ENCODE results near the gene DMRTC2.

DMRTC2 gene

DNA sequence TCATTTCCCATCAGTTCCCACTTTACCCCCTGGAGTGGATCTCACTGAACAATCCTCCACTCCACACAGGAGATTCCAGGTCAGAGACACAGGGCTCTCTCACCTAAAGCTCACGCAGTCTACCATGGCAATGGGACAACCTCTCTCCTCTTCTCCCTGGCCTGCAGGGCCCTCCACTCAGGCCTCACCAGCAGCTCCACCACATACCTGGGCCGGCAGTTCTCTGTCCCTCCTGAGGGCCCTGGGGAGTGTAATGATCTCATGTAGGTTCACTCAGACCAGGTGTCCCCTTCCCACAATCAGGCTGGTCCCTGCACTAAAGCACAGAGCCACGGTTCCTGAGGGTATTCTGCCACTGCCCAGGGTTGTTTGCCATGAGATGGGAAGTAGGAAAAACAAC is 32.9 kb upstream of the DMRTC2 start:
- no peaks in the 10 kb centered on the region for H3K36me3 ChIP-seq (ENCODE audit: control insufficient read depth, low read depth, low read length)
- H3K27me3 ChIP-seq (ENCODE audit: control insufficient read depth, insufficient read depth, low read length) = peaks cover 9% of the 10 kb centered on the region
- no peak overlapping the region for H3K9ac ChIP-seq (ENCODE audit: low read length)
- no peaks in the 10 kb centered on the region for H3K9me3 ChIP-seq (ENCODE audit: control insufficient read depth, low read depth, low read length)
- H3K4me1 ChIP-seq (ENCODE audit: control insufficient read depth, low read depth, low read length) = no peaks in the 10 kb centered on the region
- no peak overlapping the region for H3K27ac ChIP-seq (ENCODE audit: low read length)
- H3K4me3 ChIP-seq (ENCODE audit: low read length) = no peak overlapping the region

DNA sequence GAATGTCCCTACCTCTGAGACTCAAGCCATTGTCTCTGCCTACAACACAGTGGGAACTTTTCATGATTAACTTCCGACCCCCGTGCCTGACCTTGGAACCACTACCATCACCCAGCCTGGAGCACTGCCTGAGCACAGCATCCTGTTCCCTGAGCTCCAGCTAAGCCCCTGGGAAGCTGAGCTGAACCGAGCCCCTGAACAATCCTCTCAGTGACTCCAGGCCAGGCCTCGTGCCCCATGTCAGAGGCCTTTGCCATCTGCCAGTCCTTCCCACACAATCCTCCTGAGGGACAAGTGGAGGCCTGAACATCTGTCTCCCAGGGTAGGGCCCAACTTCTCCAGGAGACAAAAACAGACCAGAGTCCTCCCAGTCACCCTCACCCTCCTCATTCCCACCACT is 30.9 kb upstream of the DMRTC2 start:
- H3K9ac ChIP-seq (ENCODE audit: low read length) = no peak overlapping the region
- H3K27ac ChIP-seq (ENCODE audit: low read length) = no peak overlapping the region
- no peaks in the 10 kb centered on the region for H3K36me3 ChIP-seq (ENCODE audit: control insufficient read depth, low read depth, low read length)
- H3K27me3 ChIP-seq (ENCODE audit: control insufficient read depth, insufficient read depth, low read length) = peaks cover 9% of the 10 kb centered on the region
- no peaks in the 10 kb centered on the region for H3K4me1 ChIP-seq (ENCODE audit: control insufficient read depth, low read depth, low read length)
- H3K9me3 ChIP-seq (ENCODE audit: control insufficient read depth, low read depth, low read length) = no peaks in the 10 kb centered on the region
- H3K4me3 ChIP-seq (ENCODE audit: low read length) = no peak overlapping the region

DNA sequence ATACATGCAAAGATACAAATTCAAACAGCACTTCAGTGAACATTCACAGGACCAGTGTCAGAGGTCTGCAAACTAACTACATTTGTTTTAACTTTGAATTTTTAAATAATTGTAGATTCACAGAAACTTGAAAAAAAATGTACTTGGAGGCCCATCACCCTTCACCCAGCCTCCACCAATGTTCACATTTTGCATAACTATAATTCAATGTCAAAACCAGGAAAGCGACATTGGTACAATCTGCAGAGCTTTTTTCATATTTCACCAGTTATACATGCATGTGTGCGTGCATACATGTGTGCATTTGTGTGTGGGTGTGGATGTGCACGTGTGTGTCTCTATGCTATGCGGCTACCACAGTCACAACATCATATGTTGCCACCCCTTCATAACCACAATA is 29.5 kb upstream of the DMRTC2 start:
- Histone ChIP-seq H3K27me3 (ENCODE audit: control insufficient read depth, insufficient read depth, low read length) (peaks cover 9% of the 10 kb centered on the region), H3K36me3 (ENCODE audit: control insufficient read depth, low read depth, low read length) (no peaks in the 10 kb centered on the region), H3K4me3 (ENCODE audit: low read length) (no peak overlapping the region), H3K27ac (ENCODE audit: low read length) (no peak overlapping the region), H3K9ac (ENCODE audit: low read length) (no peak overlapping the region), H3K9me3 (ENCODE audit: control insufficient read depth, low read depth, low read length) (no peaks in the 10 kb centered on the region), H3K4me1 (ENCODE audit: control insufficient read depth, low read depth, low read length) (no peaks in the 10 kb centered on the region)

GRCh38 chr19:41816761-41817160 is 28.1 kb upstream of the DMRTC2 start:
- H3K4me3 ChIP-seq (ENCODE audit: low read length) = no peak overlapping the region
- no peaks in the 10 kb centered on the region for H3K4me1 ChIP-seq (ENCODE audit: control insufficient read depth, low read depth, low read length)
- peaks cover 9% of the 10 kb centered on the region for H3K27me3 ChIP-seq (ENCODE audit: control insufficient read depth, insufficient read depth, low read length)
- no peak overlapping the region for H3K27ac ChIP-seq (ENCODE audit: low read length)
- H3K9me3 ChIP-seq (ENCODE audit: control insufficient read depth, low read depth, low read length) = no peaks in the 10 kb centered on the region
- H3K36me3 ChIP-seq (ENCODE audit: control insufficient read depth, low read depth, low read length) = no peaks in the 10 kb centered on the region
- no peak overlapping the region for H3K9ac ChIP-seq (ENCODE audit: low read length)

GRCh38 chr19:41821003-41821735 is 23.7 kb upstream of the DMRTC2 start:
- no peak overlapping the region for H3K9ac ChIP-seq (ENCODE audit: low read length)
- H3K36me3 ChIP-seq (ENCODE audit: control insufficient read depth, low read depth, low read length) = no peaks in the 10 kb centered on the region
- no peak overlapping the region for H3K4me3 ChIP-seq (ENCODE audit: low read length)
- no peak overlapping the region for H3K27ac ChIP-seq (ENCODE audit: low read length)
- H3K9me3 ChIP-seq (ENCODE audit: control insufficient read depth, low read depth, low read length) = no peaks in the 10 kb centered on the region
- H3K4me1 ChIP-seq (ENCODE audit: control insufficient read depth, low read depth, low read length) = no peaks in the 10 kb centered on the region
- no peaks in the 10 kb centered on the region for H3K27me3 ChIP-seq (ENCODE audit: control insufficient read depth, insufficient read depth, low read length)

DNA sequence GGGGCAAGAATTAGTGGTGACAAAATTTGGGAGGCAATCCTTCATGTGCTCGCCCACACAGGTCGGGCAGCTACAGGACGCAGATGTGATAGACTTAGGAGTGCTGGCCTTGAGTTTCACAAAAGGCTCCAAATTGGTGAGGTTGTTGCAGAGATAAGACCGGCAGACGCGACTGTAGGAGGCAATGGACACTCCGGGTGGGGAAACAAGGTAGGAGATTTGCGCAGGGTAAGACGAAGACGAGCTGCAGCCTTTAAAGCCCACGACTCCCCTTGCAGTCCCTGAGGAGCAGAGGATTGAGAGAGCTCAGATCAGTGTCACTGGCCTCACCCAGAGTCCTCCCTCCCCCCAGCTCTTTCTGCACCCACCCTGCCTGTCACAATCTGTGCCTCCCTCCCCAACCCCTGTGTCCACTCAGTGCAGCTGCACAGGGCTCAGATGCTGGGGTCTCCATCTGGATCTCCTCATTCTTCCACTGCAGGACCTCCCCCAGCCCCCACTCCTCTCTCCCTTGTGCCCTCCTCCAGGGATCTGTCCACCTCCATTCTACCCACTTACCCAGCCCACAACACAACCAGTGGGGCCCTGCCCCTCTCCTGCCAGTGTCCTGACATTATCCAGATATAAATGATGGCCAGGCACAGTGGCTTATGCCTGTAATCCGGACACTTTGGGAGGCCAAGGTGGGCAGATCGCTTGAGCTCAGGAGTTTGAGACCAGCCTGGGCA is 6.7 kb upstream of the DMRTC2 start:
- Histone ChIP-seq H3K27me3 (ENCODE audit: control insufficient read depth, insufficient read depth, low read length) (no peaks in the 10 kb centered on the region), H3K4me1 (ENCODE audit: control insufficient read depth, low read depth, low read length) (no peaks in the 10 kb centered on the region), H3K36me3 (ENCODE audit: control insufficient read depth, low read depth, low read length) (no peaks in the 10 kb centered on the region), H3K4me3 (ENCODE audit: low read length) (no peak overlapping the region), H3K27ac (ENCODE audit: low read length) (no peak overlapping the region), H3K9ac (ENCODE audit: low read length) (no peak overlapping the region), H3K9me3 (ENCODE audit: control insufficient read depth, low read depth, low read length) (no peaks in the 10 kb centered on the region)

GRCh38 chr19:41839211-41839610 is 5.6 kb upstream of the DMRTC2 start:
- no peaks in the 10 kb centered on the region for H3K27me3 ChIP-seq (ENCODE audit: control insufficient read depth, insufficient read depth, low read length)
- H3K9me3 ChIP-seq (ENCODE audit: control insufficient read depth, low read depth, low read length) = no peaks in the 10 kb centered on the region
- no peak overlapping the region for H3K4me3 ChIP-seq (ENCODE audit: low read length)
- H3K36me3 ChIP-seq (ENCODE audit: control insufficient read depth, low read depth, low read length) = no peaks in the 10 kb centered on the region
- H3K9ac ChIP-seq (ENCODE audit: low read length) = no peak overlapping the region
- H3K27ac ChIP-seq (ENCODE audit: low read length) = no peak overlapping the region
- no peaks in the 10 kb centered on the region for H3K4me1 ChIP-seq (ENCODE audit: control insufficient read depth, low read depth, low read length)

- Histone ChIP-seq H3K9me3 (ENCODE audit: control insufficient read depth, low read depth, low read length) (no peaks in the 10 kb centered on the region), H3K27ac (ENCODE audit: low read length) (no peak overlapping the region), H3K27me3 (ENCODE audit: control insufficient read depth, insufficient read depth, low read length) (no peaks in the 10 kb centered on the region), H3K4me1 (ENCODE audit: control insufficient read depth, low read depth, low read length) (no peaks in the 10 kb centered on the region), H3K36me3 (ENCODE audit: control insufficient read depth, low read depth, low read length) (no peaks in the 10 kb centered on the region), H3K9ac (ENCODE audit: low read length) (no peak overlapping the region), H3K4me3 (ENCODE audit: low read length) (no peak overlapping the region)
Observed at GRCh38 chr19:41843371-41843770, 1.5 kb upstream of the DMRTC2 start.

DNA sequence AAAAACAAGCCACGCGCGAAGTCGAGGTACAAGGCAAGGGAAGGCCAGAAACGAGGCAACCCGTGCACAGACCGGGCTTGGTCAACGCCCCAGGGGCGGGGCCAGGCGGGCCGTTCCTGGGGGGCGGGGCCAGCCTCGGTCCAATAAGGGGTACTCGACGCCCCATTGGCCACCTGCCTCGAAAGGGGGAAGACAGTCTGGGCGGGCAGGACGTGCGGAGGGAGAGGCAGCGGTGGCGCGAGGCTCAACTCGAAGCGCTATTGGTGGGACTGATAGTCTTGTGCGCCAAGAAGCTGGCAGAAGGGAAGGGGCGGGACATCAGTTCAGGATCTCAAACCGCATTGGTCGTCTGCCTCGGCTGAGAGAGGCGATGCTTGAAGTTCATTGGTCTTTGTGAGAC is 241 bp upstream of the DMRTC2 start, which contains the start of gene LYPD4:
TSS of gene LYPD4 (minus strand) at position 83 of the 400 bp plus-strand sequence. CDS start 5,398 bp downstream, outside the sequence.
- Histone ChIP-seq H3K36me3 (ENCODE audit: control insufficient read depth, low read depth, low read length) (no peaks in the 10 kb centered on the region), H3K4me1 (ENCODE audit: control insufficient read depth, low read depth, low read length) (no peaks in the 10 kb centered on the region), H3K9ac (ENCODE audit: low read length) (no peak within 1 kb of the TSS), H3K4me3 (ENCODE audit: low read length) (no peak within 1 kb of the TSS), H3K27ac (ENCODE audit: low read length) (no peak within 1 kb of the TSS), H3K9me3 (ENCODE audit: control insufficient read depth, low read depth, low read length) (no peaks in the 10 kb centered on the region), H3K27me3 (ENCODE audit: control insufficient read depth, insufficient read depth, low read length) (no peaks in the 10 kb centered on the region)

- H3K9me3 ChIP-seq (ENCODE audit: control insufficient read depth, low read depth, low read length) = no peaks in the 10 kb centered on the region
- H3K4me3 ChIP-seq (ENCODE audit: low read length) = no peak overlapping the region
- no peak overlapping the region for H3K27ac ChIP-seq (ENCODE audit: low read length)
Observed at GRCh38 chr19:41845051-41845590, 279 bp downstream of the DMRTC2 start.

GRCh38 chr19:41847351-41848105 is 2.7 kb downstream of the DMRTC2 start:
- no peaks in the 10 kb centered on the region for H3K36me3 ChIP-seq (ENCODE audit: control insufficient read depth, low read depth, low read length)
- H3K27ac ChIP-seq (ENCODE audit: low read length) = no peak overlapping the region
- no peak overlapping the region for H3K9ac ChIP-seq (ENCODE audit: low read length)
- no peaks in the 10 kb centered on the region for H3K27me3 ChIP-seq (ENCODE audit: control insufficient read depth, insufficient read depth, low read length)
- no peak overlapping the region for H3K4me3 ChIP-seq (ENCODE audit: low read length)
- no peaks in the 10 kb centered on the region for H3K4me1 ChIP-seq (ENCODE audit: control insufficient read depth, low read depth, low read length)
- H3K9me3 ChIP-seq (ENCODE audit: control insufficient read depth, low read depth, low read length) = no peaks in the 10 kb centered on the region

More at GRCh38 chr19:41845051-41845590, 279 bp downstream of the DMRTC2 start:
- H3K9ac ChIP-seq (ENCODE audit: low read length) = no peak overlapping the region
- H3K4me1 ChIP-seq (ENCODE audit: control insufficient read depth, low read depth, low read length) = no peaks in the 10 kb centered on the region
- no peaks in the 10 kb centered on the region for H3K27me3 ChIP-seq (ENCODE audit: control insufficient read depth, insufficient read depth, low read length)
- H3K36me3 ChIP-seq (ENCODE audit: control insufficient read depth, low read depth, low read length) = no peaks in the 10 kb centered on the region

All from iPS-18a (cell line).